Activated CD8-positive, alpha-beta T cell treated with anti-CD3 and anti-CD28 coated beads for 36 hours (primary cell): ENCODE measurements around the gene SKIC8. TPM values are rescaled to one million over a fixed set of nuclear protein-coding genes. Genes with fewer than 3 reads are reported as not detected.

Experiments used
- ATAC-seq: fragments of 200-7000 bp; cut with Tn5 transposase; one replicate; pipeline ENCODE4 v1.10.0; 2021; ENCODE audit warnings: mild to moderate bottlenecking, moderate library complexity
- CTCF ChIA-PET: fragments of 350-600 bp; sonication (Branson Sonifier 250); formaldehyde crosslinking; loops from one replicate; lab custom pipeline; 2021; ENCODE audit warnings: antibody characterized with exemption; lab: Charles Lee
- POLR2A ChIA-PET: fragments of 350-600 bp; sonication (Branson Sonifier 250); formaldehyde crosslinking; loops from one replicate; lab custom pipeline; 2021; ENCODE audit warnings: antibody characterized with exemption; lab: Charles Lee
- DNase-seq: peaks from one replicate; pipeline ENCODE4 v3.0.0-alpha.2; 2020
- H3K27ac Mint-ChIP-seq: one replicate; pipeline ENCODE4 v1.8.0; 2021; ENCODE audit warnings: mild to moderate bottlenecking, mixed read lengths
- H3K27me3 Mint-ChIP-seq: one replicate; pipeline ENCODE4 v1.8.0; 2021; ENCODE audit warnings: mixed read lengths
- H3K36me3 Mint-ChIP-seq: one replicate; pipeline ENCODE4 v1.8.0; 2021; ENCODE audit warnings: low read depth, mixed read lengths
- H3K4me1 Mint-ChIP-seq: one replicate; pipeline ENCODE4 v1.8.0; 2021; ENCODE audit warnings: low read depth, mixed read lengths
- H3K4me3 Mint-ChIP-seq: one replicate; pipeline ENCODE4 v1.8.0; 2021; ENCODE audit warnings: mild to moderate bottlenecking, moderate library complexity, mixed read lengths
- H3K9me3 Mint-ChIP-seq: one replicate; pipeline ENCODE4 v1.8.0; 2021; ENCODE audit warnings: mixed read lengths
- CTCF ChIP-seq: fragments of 200-600 bp; IDR thresholded peaks from one replicate; pipeline ENCODE4 v1.8.0; 2022; ENCODE audit warnings: antibody characterized with exemption, mild to moderate bottlenecking
- intact Hi-C: fragments of 100-400 bp; cut with micrococcal nuclease; formaldehyde crosslinking; loops from one replicate; pipeline ENCODE4 v1.10.0; 2022
- total RNA-seq, 2 experiments: library from RNA; stranded (reverse); gene quantifications; one replicate each; pipeline ENCODE4 v1.2.3, GENCODE V29; 2021

SKIC8 gene
- total RNA-seq, 2 experiments from 2014 or later, result 63.0 to 64.5 TPM

GRCh38 chr15:78321786-78322185 is 22.4 kb upstream of the SKIC8 start:
- ChIA-PET CTCF (no interaction called here), POLR2A (interaction anchor here (0.5 kb wide), 1 partner anchor 21 kb away, joined by 3 read pairs; no protein-coding TSS in a partner anchor)
- intact Hi-C loops, result loop anchor here (10.0 kb wide), 1 partner anchor 383 kb away; no protein-coding TSS in a partner anchor
- no peak for TF ChIP-seq CTCF
- ATAC-seq (no peak), DNase-seq (no peak)
- H3K9me3 Mint-ChIP-seq, result no peaks in the 10 kb centered on the region
- H3K4me3 Mint-ChIP-seq, result no peak overlapping the region
- H3K27me3 Mint-ChIP-seq, result no peaks in the 10 kb centered on the region
- H3K36me3 Mint-ChIP-seq, result no peaks in the 10 kb centered on the region
- H3K4me1 Mint-ChIP-seq, result no peaks in the 10 kb centered on the region
- no peak overlapping the region for H3K27ac Mint-ChIP-seq

GRCh38 chr15:78321041-78321570 is 21.7 kb upstream of the SKIC8 start:
- no peaks in the 10 kb centered on the region for H3K36me3 Mint-ChIP-seq
- no peaks in the 10 kb centered on the region for H3K27me3 Mint-ChIP-seq
- DNase-seq, result no peak
- ChIA-PET CTCF (interaction anchor here (0.8 kb wide), 1 partner anchor 101 kb away, joined by 4 read pairs; no protein-coding TSS in a partner anchor), POLR2A (interaction anchor here (0.5 to 1.0 kb wide), 2 partner anchors 20 to 116 kb away, joined by 3 read pairs; no protein-coding TSS in a partner anchor)
- ATAC-seq, result no peak
- intact Hi-C loops, result loop anchor here (10.0 kb wide), 1 partner anchor 384 kb away; no protein-coding TSS in a partner anchor
- H3K9me3 Mint-ChIP-seq, result no peaks in the 10 kb centered on the region
- no peak overlapping the region for H3K4me3 Mint-ChIP-seq
- TF ChIP-seq CTCF, result no peak
- no peaks in the 10 kb centered on the region for H3K4me1 Mint-ChIP-seq
- no peak overlapping the region for H3K27ac Mint-ChIP-seq

GRCh38 chr15:78320183-78320582 is 20.8 kb upstream of the SKIC8 start:
- intact Hi-C loops, result loop anchor here (10.0 kb wide), 1 partner anchor 385 kb away; no protein-coding TSS in a partner anchor
- no peaks in the 10 kb centered on the region for H3K36me3 Mint-ChIP-seq
- no peak overlapping the region for H3K27ac Mint-ChIP-seq
- ChIA-PET POLR2A (no interaction called here), CTCF (no interaction called here)
- TF ChIP-seq CTCF, result no peak
- no peak overlapping the region for H3K4me3 Mint-ChIP-seq
- ATAC-seq (no peak), DNase-seq (no peak)
- no peaks in the 10 kb centered on the region for H3K27me3 Mint-ChIP-seq
- no peaks in the 10 kb centered on the region for H3K9me3 Mint-ChIP-seq
- no peaks in the 10 kb centered on the region for H3K4me1 Mint-ChIP-seq

GRCh38 chr15:78319588-78319987 is 20.2 kb upstream of the SKIC8 start:
- intact Hi-C loops, result no loop called here
- DNase-seq (no peak), ATAC-seq (no peak)
- no peak overlapping the region for H3K4me3 Mint-ChIP-seq
- H3K27me3 Mint-ChIP-seq, result no peaks in the 10 kb centered on the region
- H3K9me3 Mint-ChIP-seq, result no peaks in the 10 kb centered on the region
- H3K36me3 Mint-ChIP-seq, result no peaks in the 10 kb centered on the region
- CTCF ChIA-PET, result no interaction called here
- H3K27ac Mint-ChIP-seq, result no peak overlapping the region
- POLR2A ChIA-PET, result no interaction called here
- H3K4me1 Mint-ChIP-seq, result no peaks in the 10 kb centered on the region
- no peak for TF ChIP-seq CTCF

GRCh38 chr15:78317145-78317836 is 17.9 kb upstream of the SKIC8 start:
- Mint-ChIP-seq H3K27me3 (no peaks in the 10 kb centered on the region), H3K4me3 (no peak overlapping the region), H3K36me3 (no peaks in the 10 kb centered on the region), H3K9me3 (no peaks in the 10 kb centered on the region), H3K27ac (no peak overlapping the region), H3K4me1 (no peaks in the 10 kb centered on the region)
- intact Hi-C loops, result no loop called here
- ChIA-PET CTCF (interaction anchor here (1.1 to 1.2 kb wide), 3 partner anchors 9 to 106 kb away, joined by 4 to 5 read pairs (median 4); no protein-coding TSS in a partner anchor), POLR2A (interaction anchor here (0.5 to 1.6 kb wide), 4 partner anchors 30 to 709 kb away, joined by 3 read pairs; no protein-coding TSS in a partner anchor)
- ATAC-seq (peak; percentile 61), DNase-seq (no peak)
- TF ChIP-seq CTCF, result no peak
